Glomerular visceral epithelial cell (primary cell): ENCODE results near the gene KLK5.

Experiments used
- DNase-seq: peaks from one replicate; pipeline ENCODE4 v3.0.0-alpha.2; 2016; ENCODE audit errors: extremely low spot score

KLK5 gene

DNA sequence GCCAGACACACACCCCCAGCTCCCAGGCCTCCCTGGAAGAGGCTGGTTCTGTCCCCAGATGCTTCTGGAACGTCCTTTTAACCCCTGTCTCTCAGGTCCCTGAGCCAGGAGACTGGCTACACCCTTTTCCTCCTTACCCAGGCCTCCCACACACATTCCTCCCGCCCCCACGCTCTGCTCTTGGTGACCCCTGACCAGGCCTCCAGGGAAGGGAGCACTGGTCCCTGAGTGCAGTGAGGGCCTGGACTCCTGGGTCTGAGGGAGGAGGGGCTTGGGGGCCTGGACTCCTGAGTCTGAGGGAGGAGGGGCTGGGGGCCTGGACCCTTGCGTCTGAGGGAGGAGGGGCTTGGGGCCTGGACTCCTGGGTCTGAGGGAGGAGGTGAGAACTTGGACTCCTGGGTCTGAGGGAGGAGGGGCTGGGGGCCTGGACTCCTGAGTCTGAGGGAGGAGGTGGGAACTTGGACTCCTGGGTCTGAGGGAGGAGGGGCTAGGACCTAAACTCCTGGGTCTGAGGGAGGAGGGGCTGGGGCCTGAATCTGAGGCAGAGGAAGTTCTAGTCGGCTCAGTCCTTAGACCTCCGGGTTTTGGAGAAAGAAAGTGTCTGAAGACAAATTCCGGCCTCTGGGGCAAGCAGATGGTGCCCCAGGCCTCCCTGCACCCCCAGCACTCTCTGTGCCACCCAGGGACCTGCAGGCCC lies 16.0 kb upstream of the KLK5 start:
- DNase-seq = no peak

DNA sequence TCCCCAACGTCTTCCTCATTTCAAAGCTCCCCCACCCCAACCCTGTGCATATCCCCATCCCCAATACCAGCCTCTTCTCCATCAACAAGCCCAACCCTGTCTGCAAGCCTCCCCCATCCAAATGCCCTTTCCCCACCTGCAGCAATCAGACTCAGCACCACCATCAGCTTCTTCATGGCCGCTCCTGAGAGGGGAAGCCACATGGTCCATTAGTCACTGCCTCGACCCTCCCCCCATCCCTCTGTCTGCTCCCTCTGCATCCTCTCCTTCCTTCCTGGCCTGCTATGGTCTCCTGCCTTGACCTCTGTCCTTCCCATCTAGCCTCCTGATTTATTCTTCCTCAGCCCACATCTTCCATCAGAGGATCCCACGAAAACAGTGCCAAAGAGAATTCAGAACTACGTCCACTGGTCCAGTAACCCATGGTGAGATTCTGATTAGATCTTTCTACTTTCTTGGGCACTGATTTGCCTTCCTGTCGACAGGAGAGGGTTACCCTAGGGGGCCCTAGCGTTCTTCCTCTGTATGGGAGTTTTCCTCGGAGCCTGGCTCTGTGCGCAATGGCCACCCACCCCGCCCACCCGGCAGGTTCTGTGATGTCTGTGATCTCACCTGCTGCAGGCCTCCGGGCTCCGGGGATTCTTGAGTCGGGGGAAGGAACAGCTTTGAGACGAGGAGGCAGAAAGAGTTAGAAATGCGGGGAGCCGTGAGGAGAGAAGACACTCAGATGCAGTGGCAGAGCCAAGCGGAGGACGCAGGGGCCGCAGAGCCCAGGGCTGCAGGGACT lies 15.3 kb upstream of the KLK5 start:
- DNase-seq = no peak

DNA sequence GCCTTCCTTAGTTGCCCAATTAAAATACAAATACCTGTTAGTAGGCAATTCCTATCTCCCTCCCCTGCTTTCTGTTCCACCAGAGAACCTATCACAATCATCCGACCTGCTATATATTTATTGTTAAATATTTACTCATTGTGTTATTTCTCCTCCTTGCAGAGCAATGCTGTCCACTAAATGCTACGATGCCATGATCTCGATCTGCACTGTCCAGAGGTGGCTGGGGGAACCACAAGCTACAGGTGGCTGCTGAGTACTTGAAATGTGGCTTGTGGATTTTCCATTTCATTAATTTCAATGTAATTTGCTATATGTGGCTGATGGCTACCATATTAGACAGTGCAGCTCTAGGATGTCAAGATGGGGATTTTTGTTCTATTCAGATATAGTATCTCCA lies 11.4 kb upstream of the KLK5 start:
- DNase-seq = no peak

DNA sequence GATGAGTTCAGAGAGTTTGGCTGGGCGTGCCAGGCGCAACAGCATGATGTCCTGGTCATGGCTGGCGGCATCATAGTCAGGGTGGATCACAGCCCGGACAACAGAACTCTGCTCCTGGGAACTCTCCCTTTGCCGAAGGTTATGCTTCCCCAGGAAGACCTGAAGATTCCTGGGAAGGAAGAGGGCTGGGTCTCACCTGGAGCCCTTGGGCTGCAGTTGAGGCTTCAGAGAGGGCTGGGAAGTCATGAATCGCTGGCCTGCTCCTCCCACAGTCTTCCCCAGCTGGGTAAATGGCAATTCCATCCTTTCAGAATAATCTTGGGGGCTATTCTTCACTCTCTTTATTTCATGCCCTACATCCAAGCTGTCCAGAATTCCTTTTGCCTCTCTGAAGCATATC lies 10.5 kb upstream of the KLK5 start:
- no peak for DNase-seq

DNA sequence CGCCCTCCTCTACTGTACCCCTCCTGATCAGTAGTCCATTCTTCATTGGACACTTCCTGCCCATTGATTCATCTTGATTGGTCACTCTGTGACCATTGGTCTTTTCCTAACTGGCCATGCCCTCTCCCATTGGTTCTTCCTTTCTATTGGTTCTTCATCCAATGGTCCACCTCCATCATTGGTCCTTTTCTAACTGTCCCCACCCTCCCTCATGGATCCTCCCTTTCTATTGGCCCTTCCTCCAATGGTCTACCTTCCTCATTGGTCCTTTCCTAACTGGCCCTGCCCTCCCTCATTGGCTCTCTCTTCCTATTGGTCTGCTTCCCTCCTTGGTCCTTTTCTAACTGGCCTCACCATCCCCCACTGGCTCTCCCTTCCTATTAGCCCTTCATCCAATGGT lies 9.4 kb upstream of the KLK5 start:
- no peak for DNase-seq

DNA sequence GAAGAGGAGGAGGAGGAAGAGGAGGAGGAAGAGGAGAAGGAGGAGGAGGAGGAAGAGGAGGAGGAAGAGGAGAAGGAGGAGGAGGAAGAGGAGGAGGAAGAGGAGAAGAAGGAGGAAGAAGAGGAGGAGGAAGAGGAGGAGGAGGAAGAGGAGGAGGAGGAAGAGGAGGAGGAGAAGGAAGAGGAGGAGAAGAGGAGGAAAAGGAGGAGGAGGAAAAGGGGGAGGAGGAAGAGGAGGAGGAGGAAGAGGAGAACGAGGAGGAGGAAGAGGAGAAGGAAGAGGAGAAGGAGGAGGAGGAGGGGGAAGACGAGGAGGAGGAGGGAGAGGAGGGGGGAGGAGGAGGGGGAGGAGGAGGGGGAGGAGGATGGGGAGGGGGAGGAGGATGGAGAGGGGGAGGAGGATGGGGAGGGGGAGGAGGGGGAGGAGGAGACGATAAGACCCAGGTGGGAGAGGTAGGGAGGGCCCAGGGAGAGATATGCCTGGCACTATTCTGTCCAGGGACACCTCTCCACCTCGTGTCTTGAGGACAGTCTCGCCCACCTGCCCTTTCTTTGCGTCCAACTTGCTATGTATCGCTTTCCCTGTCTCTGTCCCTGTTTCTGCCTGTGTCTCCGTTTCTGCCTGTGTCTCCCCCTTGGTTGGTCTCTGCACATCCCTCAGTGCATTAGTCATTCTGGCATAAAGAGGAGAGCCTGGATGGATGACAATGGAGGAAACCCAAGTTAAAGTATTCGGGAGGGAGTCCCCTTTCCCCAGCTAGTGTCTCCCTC lies 7.1 kb upstream of the KLK5 start:
- DNase-seq = no peak

DNA sequence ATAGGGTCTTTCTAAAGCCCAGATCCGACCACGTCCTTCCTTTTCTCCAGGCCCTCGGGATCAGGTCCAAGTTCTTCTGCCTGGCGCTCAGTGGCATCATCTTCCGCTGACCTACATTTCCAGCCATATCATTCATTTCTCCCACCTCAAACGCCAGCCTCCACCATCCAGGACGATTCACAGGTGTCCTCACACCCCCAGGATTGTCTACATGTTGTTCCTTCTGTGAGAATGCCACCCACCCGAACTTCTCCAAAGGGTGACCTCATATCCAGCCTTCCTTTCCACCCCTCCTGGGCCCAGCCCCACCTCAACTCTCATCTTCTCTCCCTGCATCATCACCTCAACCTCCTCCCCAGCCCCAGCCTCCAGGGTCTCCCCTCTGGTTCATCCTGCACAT lies 4.7 kb upstream of the KLK5 start:
- DNase-seq = no peak

DNA sequence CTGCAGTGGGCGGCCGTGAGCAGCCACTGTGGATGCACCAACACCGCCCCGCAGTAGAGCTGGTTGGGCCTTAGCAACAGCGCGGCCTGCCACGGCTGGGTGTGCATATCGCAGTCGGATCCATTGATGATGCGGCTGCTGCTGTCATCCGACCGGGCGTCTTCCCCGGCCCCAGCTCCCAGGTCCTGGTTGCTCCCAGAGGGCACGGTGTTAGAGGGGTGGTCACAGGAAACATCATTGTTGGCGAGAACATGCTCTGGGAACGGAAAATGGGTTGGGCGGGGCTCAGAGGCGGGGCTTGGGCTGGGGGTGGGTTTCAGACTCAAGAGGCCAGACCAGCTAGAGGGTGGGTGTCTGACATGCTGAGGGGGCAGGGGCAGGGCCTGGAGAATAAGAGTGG lies 3.0 kb downstream of the KLK5 start:
- no peak for DNase-seq

DNA sequence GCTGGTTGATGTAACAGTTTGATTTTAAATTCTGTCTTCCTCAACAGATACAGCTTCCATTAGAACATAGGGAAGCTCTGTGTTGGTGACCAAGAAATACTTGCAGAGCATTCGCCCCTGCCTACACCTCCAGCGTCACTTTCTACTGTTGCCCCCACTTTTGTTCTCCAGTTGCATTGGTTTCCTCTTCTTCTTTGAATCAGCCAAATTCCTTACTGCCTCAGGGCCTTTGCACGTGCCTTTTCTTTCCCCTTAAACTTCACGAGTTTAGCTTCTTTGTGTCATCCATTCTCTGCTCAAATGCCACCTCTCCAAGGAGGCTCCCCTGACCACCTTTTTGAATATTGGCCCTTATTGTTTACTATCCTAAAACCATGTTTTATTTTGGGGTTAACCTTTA lies 5.7 kb downstream of the KLK5 start:
- DNase-seq = no peak

DNA sequence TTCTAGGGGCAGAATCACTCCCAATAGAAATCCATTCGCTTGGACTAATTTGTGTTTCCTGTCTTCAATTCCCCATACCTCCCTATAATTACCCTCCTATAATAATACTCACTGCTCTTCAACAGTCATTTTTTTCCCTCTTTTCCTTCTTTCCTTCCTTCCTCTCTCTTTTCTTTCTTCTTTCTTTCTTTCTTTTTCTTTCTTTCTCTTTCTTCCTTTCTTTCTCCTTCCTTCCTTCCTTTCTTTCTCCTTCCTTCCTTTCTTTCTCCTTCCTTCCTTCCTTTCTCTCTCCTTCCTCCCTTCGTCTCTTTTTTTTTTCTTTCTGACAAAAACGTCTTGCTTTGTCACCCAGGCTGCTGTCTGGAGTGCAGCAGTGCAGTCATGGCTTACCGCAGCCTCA lies 8.0 kb downstream of the KLK5 start:
- no peak for DNase-seq

DNA sequence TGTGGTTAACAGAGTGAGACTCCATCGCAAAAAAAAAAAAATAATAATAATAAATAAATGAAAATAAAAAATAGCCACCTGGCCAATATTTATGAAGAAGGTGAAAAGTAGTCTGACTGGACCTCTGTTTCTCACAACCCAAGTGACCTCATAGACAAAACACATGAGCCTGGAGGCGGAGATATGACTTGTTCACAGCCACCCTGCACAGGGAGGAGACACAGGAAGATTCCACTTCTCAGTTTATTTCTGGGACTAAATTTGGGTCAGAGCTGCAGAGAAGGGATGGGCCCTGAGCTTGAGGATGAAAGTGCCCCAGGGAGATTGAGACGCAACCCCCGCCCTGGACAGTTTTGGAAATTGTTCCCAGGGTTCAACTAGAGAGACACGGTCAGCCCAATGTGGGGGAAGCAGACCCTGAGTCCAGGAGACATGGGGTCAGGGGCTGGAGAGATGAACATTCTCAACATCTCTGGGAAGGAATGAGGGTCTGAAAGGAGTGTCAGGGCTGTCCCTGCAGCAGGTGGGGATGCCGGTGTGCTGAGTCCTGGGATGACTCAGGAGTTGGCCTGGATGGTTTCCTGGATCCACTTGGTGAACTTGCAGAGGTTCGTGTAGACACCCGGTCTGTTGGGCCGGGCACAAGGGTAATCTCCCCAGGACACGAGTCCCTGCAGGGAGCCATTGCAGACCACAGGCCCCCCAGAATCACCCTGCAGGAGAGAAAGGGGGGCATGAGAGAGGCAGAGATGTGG lies 9.6 kb downstream of the KLK5 start:
- no peak for DNase-seq

DNA sequence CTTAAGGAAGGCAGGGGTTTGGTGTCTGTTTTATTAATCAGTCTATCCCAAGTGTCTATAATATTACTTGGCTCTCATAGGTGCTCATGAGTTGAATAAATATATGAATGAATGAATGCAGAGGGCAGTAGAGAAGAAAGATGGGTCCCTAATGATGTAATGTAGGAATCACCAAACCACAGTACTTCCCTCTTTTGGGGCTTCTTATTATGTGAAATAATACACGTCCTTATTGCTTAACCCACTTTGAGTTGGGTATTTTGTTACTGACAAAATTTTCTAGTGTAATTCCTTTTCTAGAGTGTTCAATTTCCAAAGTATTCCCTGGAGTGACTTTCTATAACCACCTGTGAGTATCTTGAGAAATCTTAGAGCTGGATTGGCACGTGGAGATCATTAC lies 13.2 kb downstream of the KLK5 start:
- DNase-seq = no peak

DNA sequence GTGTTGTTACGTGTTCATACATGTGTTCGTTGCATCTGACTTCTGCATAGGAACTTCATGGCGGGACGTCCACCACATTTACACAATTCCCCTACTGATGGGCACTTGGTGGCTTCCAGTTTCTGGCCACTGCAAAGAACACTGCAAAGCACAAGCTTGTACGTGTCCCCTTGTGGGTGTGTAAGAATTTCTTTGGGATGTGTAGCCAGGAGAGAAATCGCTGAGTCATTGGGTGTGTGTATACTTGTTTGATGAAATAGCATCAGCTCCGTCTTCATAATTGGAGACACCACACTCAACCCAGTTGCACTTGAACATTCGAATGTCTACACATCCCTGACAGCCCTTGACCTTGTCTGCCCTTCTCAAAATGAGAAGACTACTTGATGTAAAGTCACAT lies 19.2 kb downstream of the KLK5 start:
- no peak for DNase-seq

DNA sequence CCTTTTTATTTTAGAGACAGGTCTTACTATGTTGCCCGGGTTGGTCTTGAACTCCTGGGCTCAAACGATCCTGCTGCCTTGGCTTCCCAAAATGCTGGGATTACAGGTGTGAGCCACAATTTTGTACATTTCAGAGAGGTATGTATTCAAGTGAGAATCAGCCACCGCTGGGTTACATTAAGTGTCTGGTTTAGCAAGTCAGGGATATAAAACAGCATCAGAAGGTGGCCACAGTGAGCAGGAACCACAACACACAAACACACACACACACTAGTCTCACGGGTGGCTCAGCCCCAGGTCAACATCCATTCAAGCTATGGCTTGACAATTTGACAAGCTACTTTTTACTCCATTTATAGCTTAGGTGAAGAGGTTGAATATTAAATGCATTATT lies 20.2 kb downstream of the KLK5 start:
- no peak for DNase-seq

DNA sequence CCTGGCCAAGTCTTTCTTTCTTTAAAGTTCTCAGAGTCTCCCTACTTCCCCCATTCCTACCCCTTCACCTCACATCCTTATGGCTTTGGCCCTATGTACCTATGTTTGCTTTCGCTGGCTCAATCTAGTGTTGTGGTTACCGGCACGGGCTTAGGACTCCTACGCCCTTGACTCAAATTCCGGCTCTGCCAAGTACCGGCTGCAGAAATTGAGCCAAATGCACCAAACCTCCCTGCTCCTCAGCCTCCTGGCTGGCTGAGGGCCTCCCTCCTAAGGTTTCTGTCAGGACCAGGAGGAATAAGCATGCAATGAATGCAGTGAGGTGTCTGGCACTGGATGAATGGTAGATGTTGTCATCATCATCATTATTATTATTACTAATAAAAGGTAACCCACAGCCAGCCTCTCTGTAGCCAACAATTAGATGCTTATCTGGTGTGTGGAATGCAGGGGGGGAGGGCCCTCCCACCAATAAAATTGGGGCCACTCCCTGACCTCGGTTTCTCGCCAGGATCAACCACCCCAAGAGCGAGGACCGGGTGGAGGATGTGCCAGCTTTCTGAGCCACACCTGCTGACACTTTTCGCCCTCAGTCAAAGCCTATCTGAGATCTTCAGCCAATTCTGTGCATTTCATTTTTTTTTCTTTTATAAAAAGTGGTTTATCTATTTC lies 20.7 kb downstream of the KLK5 start:
- no peak for DNase-seq

DNA sequence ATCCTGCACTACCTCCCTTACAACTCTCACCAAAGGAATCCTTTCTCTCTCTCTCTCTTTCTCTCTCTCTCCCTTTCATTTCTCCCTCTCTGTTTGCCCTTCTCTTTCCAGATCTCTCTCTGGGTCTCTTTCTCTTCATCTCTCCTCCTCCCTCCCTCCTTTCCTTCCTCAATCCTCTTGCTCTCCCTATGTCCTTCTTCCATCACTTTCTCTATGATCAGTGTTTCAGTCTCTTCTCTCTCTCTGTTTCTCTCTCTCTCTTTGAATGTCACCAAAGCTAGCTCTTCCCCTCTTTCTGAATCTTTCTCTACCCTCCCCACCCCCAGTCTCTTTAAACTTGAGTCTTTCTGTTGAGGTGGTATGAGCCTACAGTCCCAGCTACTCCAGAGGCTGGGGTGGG lies 21.8 kb downstream of the KLK5 start:
- no peak for DNase-seq

DNA sequence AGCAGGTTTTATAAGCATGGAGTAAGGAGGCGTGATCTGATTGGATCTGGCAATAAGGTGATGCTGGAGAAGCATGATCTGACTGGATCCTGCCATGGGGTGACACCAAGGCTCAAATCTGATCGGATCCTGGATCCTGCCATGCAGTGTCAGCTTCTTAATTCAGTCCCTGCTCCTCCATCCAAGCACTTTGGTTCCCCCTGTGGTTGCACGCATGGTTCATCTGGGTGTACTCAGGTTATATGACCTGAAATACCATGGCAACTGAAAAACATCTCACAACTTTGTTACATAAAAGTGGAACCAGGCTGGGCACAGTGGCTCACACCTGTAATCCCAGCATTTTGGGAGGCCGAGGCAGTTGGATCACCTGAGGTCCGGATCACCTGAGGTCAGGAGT lies 24.0 kb downstream of the KLK5 start:
- DNase-seq = no peak

DNA sequence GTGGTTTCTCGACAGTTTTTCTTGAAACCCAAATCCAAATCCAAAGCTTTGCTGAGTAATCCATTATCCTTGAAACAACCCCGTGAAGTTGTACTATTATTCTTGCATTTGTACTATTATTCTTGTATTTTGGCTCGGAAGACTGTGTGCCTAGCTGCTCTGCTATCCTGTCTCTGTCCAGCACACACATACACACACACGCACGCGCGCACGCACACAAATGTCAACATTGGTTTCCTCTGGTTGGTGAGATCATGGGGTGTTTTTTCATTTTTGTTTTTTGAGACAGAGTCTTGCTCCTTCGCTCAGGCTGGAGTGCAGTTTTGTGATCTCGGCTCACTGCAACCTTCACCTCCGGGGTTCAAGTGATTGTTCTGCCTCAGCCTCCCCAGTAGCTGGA lies 26.7 kb downstream of the KLK5 start:
- DNase-seq = no peak

DNA sequence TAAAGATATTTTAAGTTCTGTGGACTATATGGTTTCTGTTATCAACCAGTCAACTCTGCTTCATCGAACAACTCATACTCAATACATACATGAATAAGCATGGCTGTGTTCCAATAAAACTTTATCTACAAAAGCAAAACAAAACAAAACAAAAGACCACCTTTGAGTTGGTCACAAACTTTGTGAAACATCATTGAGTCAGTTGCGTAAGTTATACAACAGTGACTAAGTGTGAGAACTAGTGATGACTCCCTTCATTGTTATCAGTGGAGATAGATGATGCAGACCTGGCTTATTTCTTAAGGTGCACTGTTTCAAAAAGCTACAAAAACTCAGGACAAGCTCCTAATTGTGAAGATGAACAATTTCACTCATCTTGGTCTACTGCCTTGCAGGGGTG lies 27.1 kb downstream of the KLK5 start:
- no peak for DNase-seq

DNA sequence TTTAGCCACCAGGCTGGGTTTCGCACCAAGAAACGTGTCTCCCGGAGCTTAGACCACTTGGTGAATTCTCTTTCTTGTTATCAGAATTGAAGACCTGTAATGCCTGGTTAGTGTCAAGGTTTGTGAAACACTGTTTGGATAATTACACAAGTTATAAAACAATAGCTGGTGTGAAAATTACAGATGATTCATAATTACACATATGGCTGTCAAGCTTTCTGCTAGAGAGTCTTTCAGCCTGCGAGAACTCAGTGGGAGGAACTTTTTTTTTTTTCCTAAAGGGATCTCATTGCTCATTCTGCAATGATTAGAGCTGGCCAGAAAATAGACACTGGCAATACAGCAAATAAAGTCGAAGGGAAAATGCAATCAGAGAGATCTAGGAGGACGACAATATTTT lies 28.3 kb downstream of the KLK5 start:
- DNase-seq = no peak

DNA sequence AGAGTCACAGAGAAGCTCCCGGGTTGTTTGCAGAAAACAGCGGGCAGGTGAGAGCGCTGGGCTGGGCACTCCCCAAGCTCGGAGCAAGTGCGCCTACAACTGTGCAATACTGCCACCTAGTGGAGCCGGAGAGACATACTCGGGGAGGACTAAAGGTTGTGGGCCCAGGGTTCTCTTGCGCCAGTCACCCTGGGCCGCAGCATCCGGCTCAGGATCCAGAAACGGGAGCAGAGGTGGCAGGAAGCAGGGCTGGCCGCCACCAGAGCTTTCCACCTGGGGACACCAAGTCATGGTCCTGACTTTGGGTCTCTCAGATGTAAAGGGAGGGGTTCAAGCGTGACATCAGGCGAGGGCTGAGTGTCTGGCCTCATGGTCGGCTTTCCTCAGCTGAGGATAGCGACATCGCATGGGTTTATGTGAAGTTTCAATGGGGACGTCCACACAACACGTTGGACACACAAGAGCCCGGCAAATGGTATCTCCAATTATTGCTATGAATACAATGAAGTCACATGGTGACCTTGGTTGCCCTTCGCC lies 30.5 kb downstream of the KLK5 start:
- DNase-seq = peak; percentile 86
